NCI-H187 treated with DMSO at 0.1 percent for 48 hours (cell line): Measurements from ENCODE around the gene CDC25C.
"Not testable (repeated sequence)": the region's sequence is repeated elsewhere in the genome, so short reads cannot be mapped to it uniquely, and the experiment has no call there.

Experiments used
- DNase-seq: peaks from one replicate; lab custom pipeline; 2025; lab: John Stamatoyannopoulos, UW

CDC25C gene

GRCh38 chr5:138275379-138275782, 56.2 kb downstream of the CDC25C start:
- no peak for DNase-seq

- DNase-seq, result no peak
Measured at GRCh38 chr5:138274189-138274853, 57.3 kb downstream of the CDC25C start, which contains the start of gene GFRA3. Gene GFRA3 (minus strand): TSS chr5:138274621. CDS start chr5:138274424, 197 bp downstream.

- no peak for DNase-seq
Measured at GRCh38 chr5:138273834-138274188, 57.8 kb downstream of the CDC25C start.

- no peak for DNase-seq
Measured at GRCh38 chr5:138272681-138273080, 58.9 kb downstream of the CDC25C start.

- no peak for DNase-seq
Measured at GRCh38 chr5:138271281-138271680, 60.3 kb downstream of the CDC25C start.

GRCh38 chr5:138264183-138264582, 67.4 kb downstream of the CDC25C start:
- no peak for DNase-seq

GRCh38 chr5:138263581-138263980, 68.0 kb downstream of the CDC25C start:
- no peak for DNase-seq

- DNase-seq, result no peak
Measured at GRCh38 chr5:138258704-138259292, 72.8 kb downstream of the CDC25C start.

- no peak for DNase-seq
Measured at GRCh38 chr5:138257583-138257982, 74.0 kb downstream of the CDC25C start.

- DNase-seq, result no peak
Measured at GRCh38 chr5:138252944-138253343, 78.7 kb downstream of the CDC25C start.

GRCh38 chr5:138247800-138248199, 83.8 kb downstream of the CDC25C start:
- not testable (repeated sequence) for DNase-seq

GRCh38 chr5:138246822-138247221, 84.8 kb downstream of the CDC25C start:
- DNase-seq, result no peak

- no peak for DNase-seq
Measured at GRCh38 chr5:138246334-138246733, 85.3 kb downstream of the CDC25C start.

- DNase-seq, result no peak
Measured at GRCh38 chr5:138245717-138246116, 85.9 kb downstream of the CDC25C start.

GRCh38 chr5:138243794-138244193, 87.8 kb downstream of the CDC25C start:
- DNase-seq, result no peak

- DNase-seq, result no peak
Measured at GRCh38 chr5:138241688-138242571, 89.7 kb downstream of the CDC25C start.

- DNase-seq, result no peak
Measured at GRCh38 chr5:138240650-138241385, 90.8 kb downstream of the CDC25C start.

GRCh38 chr5:138238034-138238433, 93.6 kb downstream of the CDC25C start:
- no peak for DNase-seq
